ENCODE measurements around the gene MAML3. TPM values are rescaled to one million over a fixed set of nuclear protein-coding genes. Genes with fewer than 3 reads are reported as not detected.

MAML3 gene
- total RNA-seq, 1 donor from 2014 or later, result 0.79 TPM

DNA sequence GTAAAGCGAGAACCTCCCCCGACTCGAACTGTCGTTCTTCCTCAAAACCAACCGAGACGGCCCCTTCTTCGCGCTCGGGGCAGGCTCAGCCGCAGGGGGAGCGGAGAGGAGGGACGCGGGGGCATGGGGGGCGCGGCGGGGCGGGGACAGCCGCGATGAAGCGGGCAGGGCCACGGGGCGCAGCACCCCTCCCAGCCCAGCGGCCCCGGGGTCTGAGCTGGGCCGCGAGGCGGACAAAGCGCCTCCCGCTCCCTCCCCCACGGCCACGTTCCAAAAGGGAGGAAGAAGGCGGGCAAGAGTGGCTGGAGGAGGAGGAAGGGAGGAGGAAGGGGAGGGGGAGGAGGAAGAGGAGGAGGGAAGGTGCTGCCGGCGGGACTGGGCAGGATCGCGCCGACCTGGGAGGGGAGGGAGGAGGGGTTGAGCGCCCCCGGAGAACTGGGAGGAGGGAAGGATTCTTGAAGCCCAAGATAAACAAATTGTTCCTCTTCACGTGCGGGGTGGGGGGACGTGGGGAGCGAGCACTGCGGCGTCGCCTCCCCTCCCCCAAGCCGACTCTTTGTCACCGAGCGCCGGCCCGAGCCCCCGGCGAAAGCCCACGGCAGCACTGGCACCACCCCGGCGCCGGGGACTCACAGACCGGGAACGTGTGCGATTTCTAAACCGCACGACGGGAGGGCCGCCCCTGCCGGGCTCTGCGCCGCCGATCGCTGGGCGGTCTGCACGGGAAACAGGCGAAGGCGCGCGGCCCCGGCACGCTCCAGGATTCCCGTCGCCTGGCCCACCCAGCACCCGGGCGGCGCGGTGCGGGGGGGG is 2.9 kb downstream of the MAML3 start:
- H3K27me3 ChIP-seq (ENCODE audit: control insufficient read depth, insufficient read depth, low read length), result no peaks in the 10 kb centered on the region
- H3K36me3 ChIP-seq (ENCODE audit: control insufficient read depth, insufficient read depth, low read length), result no peaks in the 10 kb centered on the region
- TF ChIP-seq, protein P1, sequence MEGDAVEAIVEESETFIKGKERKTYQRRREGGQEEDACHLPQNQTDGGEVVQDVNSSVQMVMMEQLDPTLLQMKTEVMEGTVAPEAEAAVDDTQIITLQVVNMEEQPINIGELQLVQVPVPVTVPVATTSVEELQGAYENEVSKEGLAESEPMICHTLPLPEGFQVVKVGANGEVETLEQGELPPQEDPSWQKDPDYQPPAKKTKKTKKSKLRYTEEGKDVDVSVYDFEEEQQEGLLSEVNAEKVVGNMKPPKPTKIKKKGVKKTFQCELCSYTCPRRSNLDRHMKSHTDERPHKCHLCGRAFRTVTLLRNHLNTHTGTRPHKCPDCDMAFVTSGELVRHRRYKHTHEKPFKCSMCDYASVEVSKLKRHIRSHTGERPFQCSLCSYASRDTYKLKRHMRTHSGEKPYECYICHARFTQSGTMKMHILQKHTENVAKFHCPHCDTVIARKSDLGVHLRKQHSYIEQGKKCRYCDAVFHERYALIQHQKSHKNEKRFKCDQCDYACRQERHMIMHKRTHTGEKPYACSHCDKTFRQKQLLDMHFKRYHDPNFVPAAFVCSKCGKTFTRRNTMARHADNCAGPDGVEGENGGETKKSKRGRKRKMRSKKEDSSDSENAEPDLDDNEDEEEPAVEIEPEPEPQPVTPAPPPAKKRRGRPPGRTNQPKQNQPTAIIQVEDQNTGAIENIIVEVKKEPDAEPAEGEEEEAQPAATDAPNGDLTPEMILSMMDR (IDR thresholded peaks at IDR 0.05; ENCODE audit: insufficient read depth, low read length, severe bottlenecking), result no peak
- FAIRE-seq, result no peak
- DNase-seq (ENCODE audit: low read depth), result peak; percentile 79
- peak overlapping the region; percentile 75 for H3K4me3 ChIP-seq (ENCODE audit: low read depth, low read length)

DNA sequence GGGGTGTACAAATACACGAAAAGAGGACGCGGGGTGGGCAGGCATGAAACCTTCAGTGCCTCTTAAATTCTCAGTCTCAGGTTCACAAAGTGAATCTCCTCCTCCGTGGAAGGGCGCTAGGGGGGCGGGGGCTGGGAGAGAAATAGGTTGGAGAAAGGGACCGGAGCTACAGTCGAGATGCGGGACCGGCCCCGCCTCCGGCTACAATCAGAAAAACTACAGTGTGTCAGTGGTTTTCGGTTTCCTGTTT is 3.4 kb downstream of the MAML3 start:
- DNase-seq (ENCODE audit: low read depth), result no peak
- TF ChIP-seq, protein P1 (IDR thresholded peaks at IDR 0.05; ENCODE audit: insufficient read depth, low read length, severe bottlenecking), result no peak
- peak overlapping the region; percentile 75 for H3K4me3 ChIP-seq (ENCODE audit: low read depth, low read length)
- H3K36me3 ChIP-seq (ENCODE audit: control insufficient read depth, insufficient read depth, low read length), result no peaks in the 10 kb centered on the region
- FAIRE-seq, result no peak
- H3K27me3 ChIP-seq (ENCODE audit: control insufficient read depth, insufficient read depth, low read length), result no peaks in the 10 kb centered on the region

DNA sequence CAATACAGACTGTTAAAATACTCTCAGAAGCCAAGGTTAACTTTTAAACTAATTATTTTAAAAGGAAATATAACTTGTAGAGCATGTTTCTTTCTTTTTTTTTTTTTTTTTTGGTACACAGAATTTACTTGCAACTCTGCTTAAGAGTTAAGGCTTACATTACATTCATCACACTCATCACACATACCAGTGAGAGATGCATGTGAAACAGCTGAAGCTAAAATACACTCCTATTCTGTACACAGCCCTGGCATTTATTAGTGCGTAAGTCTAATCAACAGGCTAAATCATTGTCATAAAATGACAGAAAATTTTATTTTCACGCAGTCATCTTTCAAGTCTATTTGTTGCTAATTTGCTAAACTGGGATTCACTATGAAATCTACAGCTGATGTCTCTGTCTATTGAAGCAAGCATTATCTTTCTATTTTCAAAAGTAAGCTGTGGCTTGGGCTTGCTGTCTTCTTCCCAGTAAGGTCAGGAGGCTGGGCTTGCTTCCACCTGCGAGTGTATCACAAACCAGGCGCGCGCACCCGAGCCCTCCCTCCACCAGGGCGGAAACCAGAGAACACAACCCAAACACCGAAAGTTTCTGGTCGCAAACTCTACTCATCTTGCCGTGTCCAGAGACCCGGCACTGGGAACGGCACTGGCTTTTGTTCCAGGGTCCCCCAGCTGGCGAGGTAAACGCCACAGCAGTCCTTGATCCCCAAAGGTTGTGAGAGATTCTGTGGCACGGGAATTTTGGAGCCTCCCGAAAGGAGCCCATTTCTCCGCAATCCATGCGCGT is 3.9 kb downstream of the MAML3 start:
- FAIRE-seq, result no peak
- TF ChIP-seq, protein P1 (IDR thresholded peaks at IDR 0.05; ENCODE audit: insufficient read depth, low read length, severe bottlenecking), result no peak
- Histone ChIP-seq H3K27me3 (ENCODE audit: control insufficient read depth, insufficient read depth, low read length) (no peaks in the 10 kb centered on the region), H3K4me3 (ENCODE audit: low read depth, low read length) (peak overlapping the region; percentile 75), H3K36me3 (ENCODE audit: control insufficient read depth, insufficient read depth, low read length) (no peaks in the 10 kb centered on the region)
- peak; percentile 52 for DNase-seq (ENCODE audit: low read depth)

DNA sequence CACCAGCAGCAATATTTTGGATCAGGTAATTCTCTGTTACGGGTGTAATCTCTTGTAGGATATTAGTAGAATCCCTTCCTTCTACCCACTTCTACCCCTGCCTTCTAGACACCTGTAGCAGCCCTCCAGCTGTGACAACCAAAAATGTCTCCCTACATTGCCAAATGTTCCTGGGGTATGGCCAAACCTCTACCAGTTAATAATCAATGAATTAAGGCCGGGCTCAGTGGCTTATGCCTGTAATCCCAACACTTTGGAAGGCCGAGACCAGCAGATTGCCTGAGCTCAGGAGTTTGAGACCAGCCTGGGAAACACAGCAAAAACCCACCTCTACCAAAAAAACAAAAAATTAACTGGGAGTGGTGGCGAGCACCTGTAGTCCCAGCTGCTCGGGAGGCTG is 9.9 kb downstream of the MAML3 start:
- TF ChIP-seq, protein P1 (IDR thresholded peaks at IDR 0.05; ENCODE audit: insufficient read depth, low read length, severe bottlenecking), result no peak
- FAIRE-seq, result no peak
- H3K27me3 ChIP-seq (ENCODE audit: control insufficient read depth, insufficient read depth, low read length), result no peaks in the 10 kb centered on the region
- H3K4me3 ChIP-seq (ENCODE audit: low read depth, low read length), result no peak overlapping the region
- no peaks in the 10 kb centered on the region for H3K36me3 ChIP-seq (ENCODE audit: control insufficient read depth, insufficient read depth, low read length)
- DNase-seq (ENCODE audit: low read depth), result no peak

DNA sequence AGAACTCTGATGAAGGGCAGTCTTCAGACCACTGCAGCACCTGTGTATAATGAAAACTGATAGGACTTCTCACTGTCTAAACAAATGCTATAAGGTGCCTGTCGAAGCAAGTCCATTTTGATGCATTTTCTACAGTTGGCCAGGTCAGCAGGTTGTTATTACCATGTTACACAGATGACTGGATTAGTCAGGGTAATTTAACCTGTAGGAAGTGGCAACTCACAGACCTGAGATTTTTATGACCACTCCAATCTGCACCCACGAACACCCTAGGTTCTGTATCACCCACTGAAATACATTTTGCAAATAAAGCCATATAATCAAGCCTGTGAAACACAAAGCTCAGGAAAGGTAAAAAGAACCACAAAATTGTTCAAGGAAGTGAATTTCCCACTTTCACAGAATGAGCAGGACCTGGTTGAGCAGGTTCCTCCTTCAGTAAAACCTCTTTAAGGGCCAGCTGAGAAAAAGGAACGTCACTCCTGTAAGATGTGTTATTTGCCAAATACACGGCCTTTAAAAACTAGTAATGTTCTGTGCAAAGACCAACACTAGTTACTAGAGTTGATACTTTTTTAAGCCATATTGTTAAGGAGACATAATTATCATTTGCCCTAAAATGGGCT is 12.7 kb downstream of the MAML3 start:
- no peak overlapping the region for H3K4me3 ChIP-seq (ENCODE audit: low read depth, low read length)
- DNase-seq (ENCODE audit: low read depth) (peak; percentile 77), FAIRE-seq (no peak)
- H3K36me3 ChIP-seq (ENCODE audit: control insufficient read depth, insufficient read depth, low read length), result no peaks in the 10 kb centered on the region
- no peaks in the 10 kb centered on the region for H3K27me3 ChIP-seq (ENCODE audit: control insufficient read depth, insufficient read depth, low read length)
- TF ChIP-seq, protein P1 (IDR thresholded peaks at IDR 0.05; ENCODE audit: insufficient read depth, low read length, severe bottlenecking), result no peak

All from bronchial epithelial cell (primary cell).